DND-41 (cell line): ENCODE measurements around the gene RNGTT.
"Not testable (repeated sequence)": the region's sequence is repeated elsewhere in the genome, so short reads cannot be mapped to it uniquely, and the experiment has no call there.

Source experiments
- ATAC-seq: fragments of 200-7000 bp; cut with Tn5 transposase; 3 replicates; pipeline ENCODE4 v1.9.1; 2021; ENCODE audit warnings: low read depth; ENCODE audit not compliant: insufficient read depth
- DNase-seq: peaks from one replicate; pipeline ENCODE4 v3.0.0-alpha.2; 2020
- H2AFZ ChIP-seq: 2 replicates; pipeline ENCODE4 v1.6.0; 2012; ENCODE audit warnings: low read depth, low read length
- H3K27ac ChIP-seq: 2 replicates; pipeline ENCODE4 v1.5.1; 2012; ENCODE audit warnings: low read length, inconsistent platforms
- H3K27me3 ChIP-seq: fragments of 200-600 bp; sonication (generic); 2 replicates; pipeline ENCODE4 v1.6.0; 2012; ENCODE audit warnings: low read length, mild to moderate bottlenecking, inconsistent platforms; ENCODE audit not compliant: insufficient read depth, poor library complexity
- H3K36me3 ChIP-seq: 2 replicates; pipeline ENCODE4 v1.5.1; 2012; ENCODE audit warnings: low read length, inconsistent platforms; ENCODE audit not compliant: insufficient read depth
- H3K4me1 ChIP-seq: 2 replicates; pipeline ENCODE4 v1.5.1; 2012; ENCODE audit warnings: mild to moderate bottlenecking, low read length; ENCODE audit not compliant: insufficient read depth
- H3K4me2 ChIP-seq: 2 replicates; pipeline ENCODE4 v1.6.0; 2012; ENCODE audit warnings: mild to moderate bottlenecking, moderate library complexity, low read length, inconsistent platforms; ENCODE audit not compliant: insufficient read depth
- H3K4me3 ChIP-seq, 2 experiments: fragments of 200-600 bp in 1 of 2; shearing (Covaris generic) in 1 of 2; 2 replicates each; pipeline ENCODE4 v1.5.1; 2012 to 2016; ENCODE audit warnings: inconsistent platforms in 2 of 2, low read length in 2 of 2, mild to moderate bottlenecking in 2 of 2, low read depth in 1 of 2, moderate library complexity in 1 of 2
- H3K79me2 ChIP-seq: 2 replicates; pipeline ENCODE4 v1.6.0; 2012; ENCODE audit warnings: low read length, inconsistent platforms; ENCODE audit not compliant: insufficient read depth
- H3K9ac ChIP-seq: 2 replicates; pipeline ENCODE4 v1.6.0; 2012; ENCODE audit warnings: low read depth, mild to moderate bottlenecking, inconsistent platforms, low read length, moderate library complexity
- H3K9me3 ChIP-seq: 2 replicates; pipeline ENCODE4 v1.5.1; 2012; ENCODE audit warnings: low read length, moderate library complexity, mild to moderate bottlenecking, inconsistent platforms; ENCODE audit not compliant: insufficient read depth, severe bottlenecking
- H4K20me1 ChIP-seq: 2 replicates; pipeline ENCODE4 v1.6.0; 2012; ENCODE audit warnings: low read length; ENCODE audit not compliant: insufficient read depth
- CTCF ChIP-seq: IDR thresholded peaks from 2 replicates; pipeline ENCODE4 v1.5.1; 2012; ENCODE audit warnings: borderline replicate concordance, low read length, moderate library complexity, mild to moderate bottlenecking; ENCODE audit not compliant: poor library complexity, severe bottlenecking; ENCODE audit errors: extremely low read depth
- EZH2 ChIP-seq: IDR thresholded peaks from 3 replicates; pipeline ENCODE4 v1.6.1; 2012; ENCODE audit warnings: borderline replicate concordance, low read depth, mild to moderate bottlenecking, moderate library complexity, low read length, inconsistent platforms; ENCODE audit not compliant: severe bottlenecking

RNGTT gene

DNA sequence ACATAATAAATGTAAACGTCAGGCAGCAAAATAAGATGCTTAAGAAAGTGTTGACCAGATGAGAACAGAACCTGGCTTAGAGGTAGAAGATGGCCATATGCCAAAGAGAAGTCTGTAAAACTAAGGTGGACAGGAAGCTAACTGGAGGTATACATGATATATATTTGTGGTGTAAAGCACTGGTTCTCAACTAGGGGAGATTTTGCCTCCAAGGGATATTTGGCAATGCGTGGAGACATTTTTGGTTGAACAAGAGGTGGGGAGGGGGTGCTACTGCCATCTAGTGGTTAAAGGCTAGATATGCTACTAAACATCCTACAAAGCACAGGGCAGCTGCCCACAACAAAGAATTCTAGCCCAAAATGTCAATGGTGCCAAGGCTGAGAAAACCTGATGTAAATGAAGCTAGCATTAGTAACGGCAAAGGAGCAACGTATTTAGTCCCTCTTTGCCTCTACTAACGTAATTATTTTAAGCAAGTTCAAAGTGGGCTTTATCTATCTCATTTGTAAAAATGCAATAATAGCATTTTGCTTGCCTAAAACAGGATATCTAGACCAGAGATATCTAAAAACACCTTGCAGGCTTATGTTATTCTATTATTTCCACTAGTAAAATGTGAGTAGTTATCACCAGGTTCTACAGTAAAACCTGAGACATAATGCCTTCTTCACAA, 182.6 kb downstream of the RNGTT start:
- DNase-seq (peak; percentile 62), ATAC-seq (peak; percentile 88)
- H3K27me3 ChIP-seq = no peaks in the 10 kb centered on the region
- H3K9ac ChIP-seq = no peak overlapping the region
- no peak overlapping the region for H3K4me3 ChIP-seq
- H3K27ac ChIP-seq = no peak overlapping the region
- no peaks in the 10 kb centered on the region for H3K4me1 ChIP-seq
- H2AFZ ChIP-seq = no peak overlapping the region
- peaks cover 5% of the 10 kb centered on the region; the same call in 1 of the 2 replicates for H3K36me3 ChIP-seq
- no peaks in the 10 kb centered on the region for H3K79me2 ChIP-seq
- TF ChIP-seq EZH2 = no peak
- TF ChIP-seq CTCF = peak; percentile 88
- no peaks in the 10 kb centered on the region for H3K9me3 ChIP-seq
- H4K20me1 ChIP-seq = no peaks in the 10 kb centered on the region
- H3K4me2 ChIP-seq = no peak overlapping the region

DNA sequence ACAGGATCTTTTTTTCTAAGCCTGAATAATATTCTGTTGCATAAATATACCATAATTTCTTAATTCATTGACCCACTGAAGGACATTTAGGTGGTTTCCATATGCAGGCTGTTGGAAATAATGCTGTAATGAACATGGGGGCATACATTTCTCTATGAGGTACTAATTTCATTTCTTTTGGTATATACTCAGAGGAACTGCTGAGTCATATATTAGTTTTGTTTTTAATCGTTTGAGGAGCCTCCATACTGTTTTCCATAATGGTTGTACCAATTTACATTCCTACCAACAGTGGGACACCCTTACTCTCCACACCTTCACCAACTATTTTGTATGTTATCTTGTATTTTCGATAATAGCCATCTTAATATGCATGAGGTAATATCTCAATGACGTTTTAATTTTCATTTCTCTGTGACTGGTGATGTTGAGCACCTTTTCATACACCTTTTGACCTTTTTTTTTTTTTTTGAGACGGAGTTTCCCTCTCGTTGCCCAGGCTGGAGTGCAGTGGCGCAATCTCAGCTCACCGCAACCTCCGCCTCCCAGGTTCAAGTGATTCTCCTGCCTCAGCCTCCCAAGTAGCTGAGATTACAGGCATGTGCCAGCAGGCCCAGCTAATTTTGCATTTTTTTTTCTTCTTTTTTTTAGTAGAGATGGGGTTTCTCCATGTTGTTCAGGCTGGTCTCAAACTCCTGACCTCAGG, 187.4 kb downstream of the RNGTT start:
- H3K4me3 ChIP-seq = no peak overlapping the region
- no peak overlapping the region for H3K27ac ChIP-seq

DNA sequence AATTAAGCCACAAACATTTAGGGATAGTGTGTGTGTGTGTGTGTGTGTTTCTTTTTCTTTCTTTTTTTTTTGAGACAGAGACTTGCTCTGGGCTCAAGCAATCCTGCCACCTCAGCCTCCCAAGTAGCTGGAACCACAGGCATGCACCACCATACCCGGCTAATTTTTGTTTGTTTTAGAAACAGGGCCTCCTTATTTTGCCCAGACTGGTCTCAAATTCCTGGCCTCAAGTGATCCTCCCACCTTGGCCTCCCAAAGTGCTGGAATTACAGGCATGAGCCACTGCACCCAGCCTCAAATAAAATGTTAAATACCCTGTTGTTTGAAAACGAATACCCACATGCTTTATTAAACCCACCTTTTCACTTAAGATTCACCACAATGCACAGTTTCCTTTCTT, 195.3 kb downstream of the RNGTT start:
- H3K4me2 ChIP-seq, DNase-seq, H3K27me3 ChIP-seq, H3K9ac ChIP-seq, H3K36me3 ChIP-seq, H3K4me1 ChIP-seq, H4K20me1 ChIP-seq, ATAC-seq, H3K27ac ChIP-seq, H2AFZ ChIP-seq, H3K4me3 ChIP-seq, H3K79me2 ChIP-seq, H3K9me3 ChIP-seq: not testable (repeated sequence)

More for the DNA sequence above, 187.4 kb downstream of the RNGTT start:
- no peak for ATAC-seq
- Histone ChIP-seq H3K9me3 (no peaks in the 10 kb centered on the region), H4K20me1 (no peaks in the 10 kb centered on the region), H3K79me2 (no peaks in the 10 kb centered on the region), H3K4me1 (no peaks in the 10 kb centered on the region), H2AFZ (no peak overlapping the region), H3K36me3 (peaks cover 5% of the 10 kb centered on the region; the same call in 1 of the 2 replicates), H3K9ac (no peak overlapping the region), H3K4me2 (no peak overlapping the region), H3K27me3 (no peaks in the 10 kb centered on the region)
- TF ChIP-seq EZH2 (no peak), CTCF (no peak)
- no peak for DNase-seq

GRCh38 chr6:88764081-88764480, 199.3 kb downstream of the RNGTT start:
- no peaks in the 10 kb centered on the region for H3K4me1 ChIP-seq
- H3K79me2 ChIP-seq = no peaks in the 10 kb centered on the region
- H4K20me1 ChIP-seq = no peaks in the 10 kb centered on the region
- H3K36me3 ChIP-seq = no peaks in the 10 kb centered on the region; the same call in 1 of the 2 replicates
- H3K27me3 ChIP-seq = no peaks in the 10 kb centered on the region
- DNase-seq (no peak), ATAC-seq (no peak)
- no peak overlapping the region for H3K4me3 ChIP-seq
- no peaks in the 10 kb centered on the region for H3K9me3 ChIP-seq
- H2AFZ ChIP-seq = no peak overlapping the region
- no peak overlapping the region for H3K9ac ChIP-seq
- H3K27ac ChIP-seq = no peak overlapping the region
- H3K4me2 ChIP-seq = no peak overlapping the region
- no peak for TF ChIP-seq EZH2
- TF ChIP-seq CTCF = no peak
